Hepatocyte (in vitro differentiated cells): ENCODE data around the gene TBX3.

ENCODE experiments used
- EZH2phosphoT487 ChIP-seq: fragments of 200-600 bp; sonication (generic); IDR thresholded peaks from one replicate; pipeline ENCODE4 v1.6.1; 2018; ENCODE audit warnings: antibody characterized with exemption, mild to moderate bottlenecking, low read depth, moderate library complexity; ENCODE audit not compliant: unreplicated experiment, severe bottlenecking
- TF ChIP-seq, protein P1 (sequence below): fragments of 200-600 bp; sonication (generic); IDR thresholded peaks from 2 replicates; pipeline ENCODE4 v1.5.1; 2016; ENCODE audit warnings: antibody characterized with exemption, mild to moderate bottlenecking; ENCODE audit not compliant: poor library complexity

- TF ChIP-seq, protein P1, sequence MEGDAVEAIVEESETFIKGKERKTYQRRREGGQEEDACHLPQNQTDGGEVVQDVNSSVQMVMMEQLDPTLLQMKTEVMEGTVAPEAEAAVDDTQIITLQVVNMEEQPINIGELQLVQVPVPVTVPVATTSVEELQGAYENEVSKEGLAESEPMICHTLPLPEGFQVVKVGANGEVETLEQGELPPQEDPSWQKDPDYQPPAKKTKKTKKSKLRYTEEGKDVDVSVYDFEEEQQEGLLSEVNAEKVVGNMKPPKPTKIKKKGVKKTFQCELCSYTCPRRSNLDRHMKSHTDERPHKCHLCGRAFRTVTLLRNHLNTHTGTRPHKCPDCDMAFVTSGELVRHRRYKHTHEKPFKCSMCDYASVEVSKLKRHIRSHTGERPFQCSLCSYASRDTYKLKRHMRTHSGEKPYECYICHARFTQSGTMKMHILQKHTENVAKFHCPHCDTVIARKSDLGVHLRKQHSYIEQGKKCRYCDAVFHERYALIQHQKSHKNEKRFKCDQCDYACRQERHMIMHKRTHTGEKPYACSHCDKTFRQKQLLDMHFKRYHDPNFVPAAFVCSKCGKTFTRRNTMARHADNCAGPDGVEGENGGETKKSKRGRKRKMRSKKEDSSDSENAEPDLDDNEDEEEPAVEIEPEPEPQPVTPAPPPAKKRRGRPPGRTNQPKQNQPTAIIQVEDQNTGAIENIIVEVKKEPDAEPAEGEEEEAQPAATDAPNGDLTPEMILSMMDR: no peak
- no peak for TF ChIP-seq EZH2phosphoT487
Observed at GRCh38 chr12:114710151-114710550, 26.2 kb upstream of the TBX3 start.
